GM18868 (cell line): ENCODE results near the gene IRF5.
"Not testable (repeated sequence)": the region's sequence is repeated elsewhere in the genome, so short reads cannot be mapped to it uniquely, and the experiment has no call there.

Experiments used
- ATAC-seq: cut with Tn5 transposase; IDR thresholded peaks from one replicate; pipeline ENCODE4 v1.9.1; 2021; ENCODE audit warnings: mild to moderate bottlenecking, moderate library complexity; ENCODE audit not compliant: unreplicated experiment

IRF5 gene

GRCh38 chr7:128906001-128906765 is 31.5 kb upstream of the IRF5 start:
- ATAC-seq = no peak

GRCh38 chr7:128906766-128907559 is 30.8 kb upstream of the IRF5 start:
- ATAC-seq = no peak

- no peak for ATAC-seq
These were observed 28.7 kb upstream of the IRF5 start for GRCh38 chr7:128908750-128909624.

GRCh38 chr7:128909625-128910568 is 27.8 kb upstream of the IRF5 start:
- ATAC-seq = no peak

GRCh38 chr7:128910569-128910945 is 27.2 kb upstream of the IRF5 start, which contains the start of gene KCP:
TSS of gene KCP (minus strand) at chr7:128910709. CDS start at chr7:128910676, 33 bp downstream.
- ATAC-seq = no peak

GRCh38 chr7:128911423-128912031 is 26.2 kb upstream of the IRF5 start:
- ATAC-seq = no peak

- ATAC-seq = no peak
These were observed 25.4 kb upstream of the IRF5 start for GRCh38 chr7:128912281-128912680.

GRCh38 chr7:128912709-128913495 is 24.8 kb upstream of the IRF5 start:
- not testable (repeated sequence) for ATAC-seq

- ATAC-seq = no peak
These were observed 23.7 kb upstream of the IRF5 start for GRCh38 chr7:128913870-128914565.

GRCh38 chr7:128914566-128915151 is 23.1 kb upstream of the IRF5 start:
- ATAC-seq = peak; percentile 78

GRCh38 chr7:128915271-128915819 is 22.4 kb upstream of the IRF5 start:
- ATAC-seq = peak; percentile 10

GRCh38 chr7:128915841-128916642 is 21.7 kb upstream of the IRF5 start:
- no peak for ATAC-seq

GRCh38 chr7:128916643-128916915 is 21.1 kb upstream of the IRF5 start:
- ATAC-seq = no peak

GRCh38 chr7:128917122-128917521 is 20.6 kb upstream of the IRF5 start:
- ATAC-seq = no peak

- ATAC-seq = no peak
These were observed 19.6 kb upstream of the IRF5 start for GRCh38 chr7:128918016-128918665.

- ATAC-seq = no peak
These were observed 18.5 kb upstream of the IRF5 start for GRCh38 chr7:128919241-128919640.
